NCI-H1105 (cell line): ENCODE results near the gene ADAMTS3.
A peak's percentile ranks its signal among the peaks of the same experiment; 100 is the strongest.

Source experiments
- DNase-seq: peaks from one replicate; lab custom pipeline; 2025; lab: John Stamatoyannopoulos, UW

ADAMTS3 gene

GRCh38 chr4:72568959-72569718 is at the start of gene ADAMTS3:
Gene ADAMTS3 (minus strand): TSS chr4:72569221. CDS start chr4:72568762, 459 bp downstream.
- DNase-seq = peak; percentile 39

- DNase-seq = no peak
Measured at GRCh38 chr4:72613959-72614358, 44.9 kb upstream of the ADAMTS3 start.

- no peak for DNase-seq
Measured at GRCh38 chr4:72606751-72607150, 37.7 kb upstream of the ADAMTS3 start.

GRCh38 chr4:72604324-72604723 is 35.3 kb upstream of the ADAMTS3 start:
- no peak for DNase-seq

GRCh38 chr4:72602396-72603376 is 33.7 kb upstream of the ADAMTS3 start:
- no peak for DNase-seq

GRCh38 chr4:72591547-72592454 is 22.8 kb upstream of the ADAMTS3 start:
- no peak for DNase-seq

- no peak for DNase-seq
Measured at GRCh38 chr4:72587334-72587733, 18.3 kb upstream of the ADAMTS3 start.

- DNase-seq = no peak
Measured at GRCh38 chr4:72582853-72583252, 13.8 kb upstream of the ADAMTS3 start.

- DNase-seq = no peak
Measured at GRCh38 chr4:72577211-72577610, 8.2 kb upstream of the ADAMTS3 start.

- no peak for DNase-seq
Measured at GRCh38 chr4:72571337-72571736, 2.3 kb upstream of the ADAMTS3 start.

GRCh38 chr4:72569719-72570235 is 756 bp upstream of the ADAMTS3 start:
- no peak for DNase-seq

GRCh38 chr4:72567821-72568675 is 973 bp downstream of the ADAMTS3 start:
- no peak for DNase-seq

GRCh38 chr4:72567036-72567435 is 2.0 kb downstream of the ADAMTS3 start:
- no peak for DNase-seq

- DNase-seq = no peak
Measured at GRCh38 chr4:72566464-72566972, 2.5 kb downstream of the ADAMTS3 start.

GRCh38 chr4:72564789-72565188 is 4.2 kb downstream of the ADAMTS3 start:
- DNase-seq = no peak

- no peak for DNase-seq
Measured at GRCh38 chr4:72564184-72564583, 4.8 kb downstream of the ADAMTS3 start.

- no peak for DNase-seq
Measured at GRCh38 chr4:72558655-72559054, 10.4 kb downstream of the ADAMTS3 start.

GRCh38 chr4:72557021-72557420 is 12.0 kb downstream of the ADAMTS3 start:
- no peak for DNase-seq

- no peak for DNase-seq
Measured at GRCh38 chr4:72555377-72555831, 13.6 kb downstream of the ADAMTS3 start.
